ENCODE results near the gene CDH4.

The CDH4 gene

DNA sequence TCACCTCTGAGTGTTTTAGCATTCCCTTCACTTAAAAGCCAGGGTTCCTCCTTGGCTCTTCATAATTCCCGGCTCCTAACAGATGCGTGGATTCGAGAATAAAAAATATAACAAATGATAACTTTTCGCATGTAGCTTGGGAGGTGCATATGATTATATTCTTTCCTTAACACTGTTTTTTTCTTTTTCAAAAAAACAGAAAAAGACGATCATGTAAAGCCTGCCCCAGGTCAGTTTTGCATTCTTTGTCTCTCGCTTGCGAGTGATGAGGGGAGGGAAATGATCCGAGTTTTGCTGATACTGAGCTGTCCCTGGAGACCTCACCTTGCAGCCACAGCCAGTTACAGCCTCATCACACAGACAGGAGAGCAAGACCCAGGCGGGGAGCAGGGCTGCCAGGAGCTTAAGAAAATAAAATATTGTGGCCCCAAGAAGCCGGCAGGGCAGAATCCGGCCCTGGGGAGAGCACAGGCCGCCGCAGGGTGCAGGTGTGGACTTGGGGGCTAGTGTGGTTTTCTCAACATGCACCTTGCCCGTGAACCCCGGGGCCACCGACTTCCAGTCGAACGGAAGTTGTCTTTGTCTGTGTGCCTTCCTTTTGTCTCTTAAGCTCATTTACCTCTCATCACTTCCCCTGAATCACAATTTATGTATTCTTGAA is 511.8 kb downstream of the CDH4 start:
- no peak for DNase-seq

- no peak for DNase-seq
Observed at GRCh38 chr20:61764471-61765025, 512.5 kb downstream of the CDH4 start.

GRCh38 chr20:61765081-61765870 is 513.2 kb downstream of the CDH4 start:
- no peak for DNase-seq

GRCh38 chr20:61765871-61766654 is 514.0 kb downstream of the CDH4 start:
- no peak for DNase-seq

DNA sequence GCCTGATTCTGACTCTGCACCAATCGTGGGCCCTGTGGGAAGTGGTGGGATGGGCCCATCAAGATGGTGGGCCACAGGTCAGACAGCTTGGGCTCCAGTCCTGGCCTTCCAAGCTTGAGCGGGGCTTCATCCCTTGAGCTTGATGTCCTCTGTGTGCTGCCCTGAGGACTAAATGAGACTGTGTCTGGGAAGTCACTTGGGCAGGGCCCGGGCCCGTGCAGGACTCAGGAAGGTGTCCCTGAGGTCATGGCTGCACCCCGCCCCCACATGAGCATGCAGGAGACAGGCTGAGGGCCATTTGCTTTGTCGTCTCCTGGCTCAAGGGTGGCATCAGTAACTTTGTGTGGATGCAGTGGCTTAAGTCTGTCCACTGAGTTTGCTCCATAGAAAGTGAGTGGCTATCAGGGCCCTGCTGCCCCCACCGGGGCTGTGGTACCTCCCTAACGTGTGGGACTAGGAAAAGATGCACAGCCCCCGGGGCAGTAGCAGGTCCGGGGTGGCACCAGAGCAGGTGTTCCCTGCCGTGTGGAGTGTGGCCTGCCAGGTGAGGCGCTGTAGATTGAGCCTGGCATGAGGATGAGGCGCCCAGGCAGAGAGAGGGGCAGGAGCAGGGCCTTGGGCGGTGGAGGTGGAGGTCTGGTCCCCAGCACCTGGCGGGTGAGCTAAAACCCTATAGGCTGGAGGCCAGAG is 515.0 kb downstream of the CDH4 start:
- DNase-seq: no peak

GRCh38 chr20:61767761-61768494 is 515.9 kb downstream of the CDH4 start:
- DNase-seq: no peak

- no peak for DNase-seq
Observed at GRCh38 chr20:61768571-61769285, 516.7 kb downstream of the CDH4 start.

GRCh38 chr20:61769286-61769832 is 517.3 kb downstream of the CDH4 start:
- no peak for DNase-seq

- no peak for DNase-seq
Observed at GRCh38 chr20:61770113-61770585, 518.1 kb downstream of the CDH4 start.

DNA sequence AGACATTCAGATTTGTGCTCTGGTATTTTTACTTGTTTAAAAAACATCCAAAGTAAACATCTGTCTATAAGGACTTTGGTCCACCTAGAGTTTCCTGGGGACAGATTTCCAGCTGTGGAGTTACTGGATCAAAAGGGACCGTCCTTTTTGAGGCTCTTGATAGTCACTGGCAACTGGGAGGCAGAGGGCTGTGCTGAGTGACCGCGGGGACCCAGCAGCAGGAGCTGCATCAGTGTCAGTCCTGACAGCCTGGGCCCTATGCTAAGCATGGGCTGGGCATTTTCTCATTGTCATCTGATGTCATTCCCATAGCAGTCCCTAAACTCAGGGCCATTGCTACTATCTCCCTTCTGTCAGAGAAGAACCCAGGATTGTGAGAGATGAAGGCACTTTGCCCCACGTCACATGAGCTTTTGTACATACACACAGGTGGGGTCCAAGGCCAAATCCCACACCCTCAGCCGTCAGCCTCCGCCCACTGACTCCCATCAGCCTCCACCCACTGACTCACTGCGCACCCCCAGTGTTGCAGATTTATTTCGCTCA is 519.8 kb downstream of the CDH4 start:
- DNase-seq: no peak

DNA sequence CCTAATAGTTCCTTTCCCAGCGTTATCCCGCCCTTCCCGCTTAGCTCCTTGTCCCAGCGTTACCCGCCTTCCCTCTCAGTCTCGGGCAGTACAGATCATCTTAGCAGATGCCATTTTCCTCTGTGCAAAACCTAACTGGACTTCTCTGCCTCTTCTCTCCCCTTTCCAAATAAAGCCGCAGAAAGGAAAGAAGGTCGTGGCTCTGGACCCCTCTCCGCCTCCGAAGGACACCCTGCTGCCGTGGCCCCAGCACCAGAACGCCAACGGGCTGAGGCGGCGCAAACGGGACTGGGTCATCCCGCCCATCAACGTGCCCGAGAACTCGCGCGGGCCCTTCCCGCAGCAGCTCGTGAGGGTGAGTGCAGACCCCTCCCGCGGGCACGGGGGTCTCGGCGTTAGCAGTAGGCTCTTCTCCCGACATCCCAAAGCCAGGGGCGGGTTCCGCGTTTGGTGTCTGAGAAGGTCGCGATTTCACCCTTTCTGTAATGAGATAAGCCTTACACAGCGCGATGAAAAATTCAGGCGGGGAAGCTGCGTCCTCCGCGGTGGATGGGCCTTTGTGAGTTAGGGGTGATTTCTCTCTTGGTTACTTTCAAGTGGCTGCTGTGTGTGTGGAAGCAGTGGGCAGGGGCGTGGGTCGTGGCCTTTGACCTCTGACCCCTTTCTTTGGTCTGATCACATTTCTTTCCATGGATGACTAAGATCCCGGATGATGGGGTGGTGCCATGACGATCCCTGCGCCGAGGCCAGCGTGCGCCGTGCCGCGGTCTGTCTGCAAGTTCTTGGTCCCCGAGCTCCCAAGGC is 521.0 kb downstream of the CDH4 start:
- DNase-seq: no peak

- DNase-seq: no peak
Observed at GRCh38 chr20:61773926-61774587, 522.0 kb downstream of the CDH4 start.

- DNase-seq: no peak
Observed at GRCh38 chr20:61775423-61775822, 523.4 kb downstream of the CDH4 start.

- DNase-seq: no peak
Observed at GRCh38 chr20:61776491-61777075, 524.5 kb downstream of the CDH4 start.

GRCh38 chr20:61777773-61778494 is 525.9 kb downstream of the CDH4 start:
- DNase-seq: no peak

GRCh38 chr20:61778495-61778863 is 526.4 kb downstream of the CDH4 start:
- no peak for DNase-seq

DNA sequence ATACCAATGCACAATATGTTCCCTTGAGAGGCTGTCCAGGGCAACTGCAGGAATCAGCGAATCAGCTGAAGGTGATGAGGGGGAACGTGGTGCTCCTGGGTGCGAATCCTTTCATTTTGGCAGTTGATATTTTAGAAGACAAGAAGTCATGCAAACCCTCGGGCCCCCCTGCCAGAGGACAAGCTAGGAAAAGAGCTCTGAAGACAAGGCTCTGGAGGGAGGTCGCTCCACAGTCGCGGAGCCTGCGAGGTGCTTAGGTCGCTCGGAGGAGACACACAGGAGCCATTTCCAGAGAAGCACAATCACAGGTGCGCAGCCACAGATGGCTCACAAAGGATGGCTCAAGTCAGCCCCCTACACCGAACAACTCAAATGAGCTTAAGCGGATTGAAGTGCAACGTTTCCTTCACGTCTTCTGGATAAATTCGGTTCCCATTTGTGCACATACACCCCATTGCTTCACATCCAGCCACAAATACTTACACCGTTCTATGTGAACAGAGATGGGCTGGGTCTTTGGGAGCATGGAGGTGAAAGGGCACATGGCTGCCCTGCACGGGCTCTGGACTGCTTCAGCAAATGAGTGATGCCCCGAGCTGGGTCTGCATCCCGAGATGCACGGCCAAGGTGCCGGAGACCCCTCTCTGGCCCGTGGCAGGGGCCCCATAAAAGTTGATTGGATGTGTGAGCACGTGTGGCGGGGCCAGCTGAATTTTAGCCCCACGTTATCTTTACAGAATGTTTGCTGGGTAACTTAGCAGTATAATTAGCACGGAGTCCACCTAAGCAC is 527.3 kb downstream of the CDH4 start:
- DNase-seq: no peak
